Measurements from ENCODE around the gene MRPL10. TPM values are rescaled to one million over a fixed set of nuclear protein-coding genes. Genes with fewer than 3 reads are reported as not detected.

Gene MRPL10
- total RNA-seq, 6 experiments from 2014 or later, result 14.4 to 26.1 (median 16.3) TPM

DNA sequence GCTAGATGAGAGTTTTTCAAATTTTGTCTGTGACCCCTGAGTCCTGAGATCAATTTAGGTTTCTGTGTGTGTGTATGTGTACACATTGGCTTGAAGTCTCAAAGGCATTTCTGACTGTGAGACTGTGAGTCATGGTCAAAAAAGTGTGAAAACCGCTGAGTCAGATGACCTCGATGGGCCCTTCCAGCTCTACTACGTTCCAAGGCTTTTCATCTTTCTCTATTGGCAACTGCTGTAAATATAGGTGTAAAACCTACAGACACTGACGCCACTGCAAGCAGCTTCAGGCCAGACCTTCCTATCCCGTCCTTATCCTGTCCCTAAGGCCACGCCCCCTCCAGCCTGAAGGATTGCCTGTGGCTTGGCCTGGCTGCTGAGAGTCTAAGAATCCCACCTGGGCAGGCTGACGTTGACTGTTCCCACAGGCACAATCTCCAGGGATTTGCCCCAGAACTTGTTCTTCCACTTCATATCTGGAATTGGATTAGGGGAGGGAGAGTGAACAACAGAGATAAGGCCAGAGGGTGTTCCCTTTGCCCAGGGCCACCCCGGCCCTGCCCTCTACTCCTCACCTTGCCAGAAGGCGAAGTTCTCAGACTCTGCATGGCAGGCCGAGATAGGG lies 21.0 kb downstream of the MRPL10 start:
- ATAC-seq, result peak in 1 of 4 donors; percentile 69
- no peaks in the 10 kb centered on the region for H3K9me3 ChIP-seq
- H3K27me3 ChIP-seq, result no peaks in the 10 kb centered on the region
- no peak overlapping the region for H3K27ac ChIP-seq
- peak in 1 of 3 donors; percentile 30 for DNase-seq
- WGBS (ENCODE audit: insufficient coverage, low coverage, low lambda C conversion rate, missing lambda C conversion rate), result 57% methylated on average over 8 of the region's 10 CpGs
- no peaks in the 10 kb centered on the region for H3K36me3 ChIP-seq
- intact Hi-C loops (cut with DNase I), result no loop called here
- TF ChIP-seq, protein P1, sequence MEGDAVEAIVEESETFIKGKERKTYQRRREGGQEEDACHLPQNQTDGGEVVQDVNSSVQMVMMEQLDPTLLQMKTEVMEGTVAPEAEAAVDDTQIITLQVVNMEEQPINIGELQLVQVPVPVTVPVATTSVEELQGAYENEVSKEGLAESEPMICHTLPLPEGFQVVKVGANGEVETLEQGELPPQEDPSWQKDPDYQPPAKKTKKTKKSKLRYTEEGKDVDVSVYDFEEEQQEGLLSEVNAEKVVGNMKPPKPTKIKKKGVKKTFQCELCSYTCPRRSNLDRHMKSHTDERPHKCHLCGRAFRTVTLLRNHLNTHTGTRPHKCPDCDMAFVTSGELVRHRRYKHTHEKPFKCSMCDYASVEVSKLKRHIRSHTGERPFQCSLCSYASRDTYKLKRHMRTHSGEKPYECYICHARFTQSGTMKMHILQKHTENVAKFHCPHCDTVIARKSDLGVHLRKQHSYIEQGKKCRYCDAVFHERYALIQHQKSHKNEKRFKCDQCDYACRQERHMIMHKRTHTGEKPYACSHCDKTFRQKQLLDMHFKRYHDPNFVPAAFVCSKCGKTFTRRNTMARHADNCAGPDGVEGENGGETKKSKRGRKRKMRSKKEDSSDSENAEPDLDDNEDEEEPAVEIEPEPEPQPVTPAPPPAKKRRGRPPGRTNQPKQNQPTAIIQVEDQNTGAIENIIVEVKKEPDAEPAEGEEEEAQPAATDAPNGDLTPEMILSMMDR (IDR thresholded peaks at IDR 0.05), result no peak
- TF ChIP-seq POLR2A (IDR thresholded peaks at IDR 0.05), result no peak
- no peaks in the 10 kb centered on the region for H3K4me1 ChIP-seq
- no peak overlapping the region for H3K4me3 ChIP-seq

DNA sequence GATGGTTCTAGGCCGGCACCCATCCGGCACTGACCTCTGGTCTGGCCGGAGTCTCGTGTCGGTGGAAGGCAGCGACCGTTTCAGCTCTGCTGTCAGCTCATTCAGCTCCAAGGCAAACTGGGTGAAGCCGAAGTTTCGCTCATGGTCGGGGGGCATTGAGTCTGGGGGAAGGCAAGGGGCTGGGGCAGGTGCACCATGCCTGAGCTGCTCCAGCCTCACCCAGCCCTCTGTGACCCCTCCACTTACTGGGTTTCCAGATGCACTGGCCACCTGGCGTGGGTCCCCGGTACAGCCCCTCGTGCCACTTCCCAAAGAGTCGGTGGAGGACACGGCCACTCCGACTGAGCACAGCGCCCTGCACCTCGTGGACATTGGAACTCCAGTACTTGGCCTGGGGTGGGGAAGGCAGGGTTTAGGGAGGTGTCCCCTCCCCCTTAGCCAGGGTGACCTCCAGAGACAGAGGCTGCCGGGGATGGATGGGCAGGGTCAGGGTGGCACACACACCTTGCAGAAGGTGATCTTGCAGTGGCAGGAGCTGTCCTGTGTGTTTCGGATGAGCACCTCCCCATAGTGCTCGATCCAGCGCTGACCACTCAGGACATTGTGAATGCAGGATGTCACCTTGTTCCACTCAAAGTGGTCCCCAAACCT lies 22.4 kb downstream of the MRPL10 start:
- DNase-seq (peak in 1 of 3 donors; percentile 47), ATAC-seq (no peak)
- no peaks in the 10 kb centered on the region for H3K4me1 ChIP-seq
- intact Hi-C loops (cut with DNase I), result loop anchor here in 1 of 2 donors (10.0 kb wide), 1 partner anchor 104 kb away; no protein-coding TSS in a partner anchor
- H3K4me3 ChIP-seq, result no peak overlapping the region
- no peak overlapping the region for H3K27ac ChIP-seq
- no peaks in the 10 kb centered on the region for H3K27me3 ChIP-seq
- H3K36me3 ChIP-seq, result no peaks in the 10 kb centered on the region
- H3K9me3 ChIP-seq, result no peaks in the 10 kb centered on the region
- WGBS (ENCODE audit: insufficient coverage, low coverage, low lambda C conversion rate, missing lambda C conversion rate), result no CpG with 5 or more reads among the region's 22 CpGs
- TF ChIP-seq, protein P1 (IDR thresholded peaks at IDR 0.05), result no peak
- TF ChIP-seq POLR2A (IDR thresholded peaks at IDR 0.05), result no peak

DNA sequence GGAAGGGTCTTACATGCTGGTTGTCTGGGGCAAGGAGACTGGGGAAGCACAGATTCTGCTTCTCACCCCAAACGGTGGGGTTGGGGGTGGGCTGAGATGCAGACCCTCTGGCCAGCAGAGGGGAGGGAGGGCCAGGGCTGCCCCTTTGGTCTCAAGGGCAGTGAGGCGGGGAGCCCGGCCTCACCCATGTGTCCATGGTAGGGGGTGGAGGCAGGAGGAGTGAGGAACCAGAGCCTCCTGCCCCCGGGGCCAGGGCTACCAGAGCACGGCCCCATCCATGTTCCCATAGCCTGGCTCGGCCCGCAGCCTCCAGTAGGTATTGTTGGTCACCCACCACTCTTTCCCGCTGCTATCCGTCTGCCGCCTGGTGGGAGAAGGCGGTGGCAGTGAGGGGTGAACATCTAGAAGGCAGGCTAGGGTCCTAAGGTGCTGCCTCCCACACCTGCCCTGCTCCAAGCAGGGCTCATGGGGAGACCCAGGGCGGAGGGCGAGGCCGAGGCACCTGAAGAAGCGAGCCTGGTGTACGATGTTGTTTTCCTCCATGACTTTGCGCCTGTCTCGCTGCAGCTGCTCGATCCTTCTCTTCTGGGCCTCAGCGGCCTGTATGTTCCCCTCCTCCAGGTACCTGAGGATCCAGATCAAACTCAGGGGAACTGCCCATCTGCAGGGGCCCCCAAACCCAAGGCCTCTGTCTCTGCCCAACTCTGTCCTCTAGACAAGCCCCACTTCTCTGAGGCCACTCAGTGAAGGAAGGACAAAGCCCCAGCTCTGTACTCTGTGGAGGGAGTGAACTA lies 23.1 kb downstream of the MRPL10 start:
- Histone ChIP-seq H3K36me3 (no peaks in the 10 kb centered on the region), H3K4me1 (no peaks in the 10 kb centered on the region), H3K27ac (no peak overlapping the region), H3K4me3 (no peak overlapping the region), H3K9me3 (no peaks in the 10 kb centered on the region), H3K27me3 (no peaks in the 10 kb centered on the region)
- intact Hi-C loops (cut with DNase I), result loop anchor here in 1 of 2 donors (10.0 kb wide), 1 partner anchor 103 kb away; no protein-coding TSS in a partner anchor
- TF ChIP-seq, protein P1 (IDR thresholded peaks at IDR 0.05), result no peak
- no peak for TF ChIP-seq POLR2A (IDR thresholded peaks at IDR 0.05)
- DNase-seq, result no peak
- ATAC-seq, result no peak
- no CpG with 5 or more reads among the region's 20 CpGs for WGBS (ENCODE audit: insufficient coverage, low coverage, low lambda C conversion rate, missing lambda C conversion rate)

DNA sequence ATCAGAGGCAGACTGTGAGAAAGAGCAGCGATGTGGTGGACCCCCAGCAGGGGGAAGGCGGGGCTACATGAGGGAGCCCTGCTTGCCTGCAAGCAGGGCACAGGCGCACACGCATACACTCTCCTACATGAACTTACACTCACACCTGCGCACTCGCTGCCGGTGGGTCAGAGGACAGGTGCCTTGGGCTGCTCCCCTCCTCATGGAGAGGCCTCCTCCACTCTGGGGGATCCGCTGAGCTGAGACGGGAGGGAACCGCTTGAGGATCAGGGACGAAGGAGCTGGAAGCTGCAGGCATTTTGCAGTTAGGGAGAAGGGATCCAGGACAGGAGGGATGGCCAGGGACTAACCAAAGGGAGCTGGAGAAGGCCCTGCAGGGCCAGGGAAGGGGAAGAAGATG lies 23.9 kb downstream of the MRPL10 start:
- Histone ChIP-seq H3K9me3 (no peaks in the 10 kb centered on the region), H3K4me3 (no peak overlapping the region), H3K4me1 (no peaks in the 10 kb centered on the region), H3K27me3 (no peaks in the 10 kb centered on the region), H3K27ac (no peak overlapping the region), H3K36me3 (no peaks in the 10 kb centered on the region)
- intact Hi-C loops (cut with DNase I), result loop anchor here in 1 of 2 donors (10.0 kb wide), 1 partner anchor 103 kb away; no protein-coding TSS in a partner anchor
- 83% methylated on average over 4 of the region's 11 CpGs for WGBS (ENCODE audit: insufficient coverage, low coverage, low lambda C conversion rate, missing lambda C conversion rate)
- DNase-seq (peak in 1 of 3 donors; percentile 28), ATAC-seq (no peak)
- TF ChIP-seq POLR2A (IDR thresholded peaks at IDR 0.05), result no peak
- TF ChIP-seq, protein P1 (IDR thresholded peaks at IDR 0.05), result no peak

All from right lobe of liver (tissue), 6 donors.